COLO668 (cell line): ENCODE measurements around the gene C1orf185.
"Not testable (repeated sequence)": the region's sequence is repeated elsewhere in the genome, so short reads cannot be mapped to it uniquely, and the experiment has no call there.

Source experiments
- DNase-seq: peaks from one replicate; lab custom pipeline; 2025; ENCODE audit not compliant: unreplicated experiment; lab: John Stamatoyannopoulos, UW

C1orf185 gene

DNA sequence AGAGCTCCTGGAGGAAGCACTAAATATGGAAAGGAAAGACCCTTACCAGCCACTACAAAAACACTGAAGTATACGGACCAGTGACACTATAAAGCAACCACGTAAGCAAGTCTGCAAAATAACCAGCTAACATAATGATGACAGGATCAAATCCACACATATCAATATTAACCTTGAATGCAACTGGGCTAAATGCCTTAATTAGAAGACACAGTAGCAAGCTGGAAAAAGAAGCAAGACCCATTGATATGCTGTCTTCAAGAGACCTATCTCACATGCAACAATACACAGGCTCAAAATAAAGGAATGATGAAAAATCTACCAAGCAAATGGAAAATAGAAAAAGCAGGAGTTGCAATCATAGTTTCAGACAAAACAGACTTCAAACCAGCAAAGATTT lies 31.0 kb downstream of the C1orf185 start:
- no peak for DNase-seq

DNA sequence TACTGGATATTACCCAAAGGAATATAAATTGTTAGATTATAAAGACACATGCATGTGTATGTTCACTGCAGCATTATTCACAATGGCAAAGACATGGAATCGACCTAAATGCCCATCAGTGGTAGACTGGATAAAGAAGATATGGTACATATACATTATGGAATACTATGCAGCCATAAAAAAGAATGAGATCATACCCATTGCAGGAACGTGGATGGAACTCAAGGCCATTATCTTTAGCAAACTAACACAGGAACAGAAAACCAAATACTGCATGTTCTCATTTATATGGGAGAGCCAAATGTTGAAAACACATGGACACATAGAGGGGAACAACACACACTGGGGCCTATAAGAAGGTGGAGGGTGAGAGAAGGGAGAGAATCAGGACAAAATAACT lies 35.7 kb downstream of the C1orf185 start:
- not testable (repeated sequence) for DNase-seq

DNA sequence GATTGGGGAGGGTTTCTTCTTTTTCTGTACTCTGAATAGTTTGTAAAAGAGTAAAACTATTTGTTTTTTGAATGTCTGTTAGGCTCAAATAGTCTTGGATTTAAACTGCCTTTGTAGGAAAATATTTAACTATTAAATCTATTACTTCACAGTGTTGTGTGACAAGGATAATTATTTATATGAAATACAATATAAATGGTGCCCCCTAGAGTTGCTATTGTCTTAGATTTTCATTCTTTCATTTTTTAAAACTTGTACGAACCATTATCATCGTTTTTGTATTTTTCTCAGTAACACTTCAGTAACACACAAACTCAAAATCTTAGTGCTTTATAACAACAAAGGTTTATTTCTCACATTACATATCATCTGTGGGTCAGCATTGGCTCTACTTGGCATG lies 37.4 kb downstream of the C1orf185 start:
- no peak for DNase-seq

DNA sequence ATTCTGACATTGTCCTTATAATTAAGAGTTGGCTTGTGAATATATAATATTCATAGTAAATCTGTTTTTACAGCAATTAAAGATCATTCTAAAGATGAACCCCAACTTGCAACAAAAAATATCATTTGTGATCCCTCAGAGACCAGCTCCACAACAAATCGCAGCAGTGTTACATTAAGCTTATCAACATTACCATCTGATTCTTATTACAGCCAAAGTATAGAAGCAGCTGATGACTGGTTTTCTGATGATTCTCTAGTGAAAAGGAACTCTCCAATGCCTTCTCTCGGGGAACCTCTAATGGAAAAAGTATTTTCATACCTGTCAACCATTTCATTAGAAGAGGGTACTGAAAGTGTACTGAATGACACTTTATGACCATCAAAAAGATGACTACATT lies 45.4 kb downstream of the C1orf185 start:
- DNase-seq = no peak

DNA sequence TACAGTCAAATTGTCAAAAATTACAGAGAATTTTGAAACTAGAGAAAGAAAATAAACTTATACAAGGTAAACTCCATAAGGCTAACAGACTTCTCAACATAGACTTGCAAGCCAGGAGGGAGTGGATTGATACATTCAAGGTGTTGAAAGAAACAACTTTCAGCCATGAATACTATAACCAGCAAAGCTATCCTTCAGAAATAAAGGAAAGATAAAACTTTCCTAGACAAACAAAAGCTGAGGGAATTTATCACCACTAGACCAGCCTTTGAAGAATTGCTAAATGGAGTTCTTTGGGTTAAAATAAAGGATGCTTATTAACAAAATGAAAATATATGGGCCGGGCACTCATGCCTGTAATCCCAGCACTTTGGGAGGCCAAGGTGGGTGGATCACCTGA lies 52.7 kb downstream of the C1orf185 start:
- DNase-seq = no peak

DNA sequence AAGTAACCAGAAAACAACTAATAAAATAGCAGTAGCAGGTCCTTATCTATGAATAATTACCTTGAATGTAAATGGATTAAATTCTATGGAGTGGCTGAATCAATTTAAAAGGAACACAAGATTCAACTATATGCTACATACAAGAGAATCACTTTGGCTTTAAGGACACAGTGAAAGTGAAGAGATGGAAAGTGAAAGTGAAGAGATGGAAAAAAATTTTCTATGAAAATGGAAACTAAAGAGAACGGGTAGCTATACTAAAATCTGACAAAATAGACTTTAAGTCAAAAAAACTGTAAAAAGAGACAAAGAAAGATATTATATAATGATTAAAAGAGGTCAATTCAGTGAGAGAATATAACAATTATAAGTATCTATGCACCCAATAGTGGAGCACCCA lies 54.7 kb downstream of the C1orf185 start:
- DNase-seq = no peak

DNA sequence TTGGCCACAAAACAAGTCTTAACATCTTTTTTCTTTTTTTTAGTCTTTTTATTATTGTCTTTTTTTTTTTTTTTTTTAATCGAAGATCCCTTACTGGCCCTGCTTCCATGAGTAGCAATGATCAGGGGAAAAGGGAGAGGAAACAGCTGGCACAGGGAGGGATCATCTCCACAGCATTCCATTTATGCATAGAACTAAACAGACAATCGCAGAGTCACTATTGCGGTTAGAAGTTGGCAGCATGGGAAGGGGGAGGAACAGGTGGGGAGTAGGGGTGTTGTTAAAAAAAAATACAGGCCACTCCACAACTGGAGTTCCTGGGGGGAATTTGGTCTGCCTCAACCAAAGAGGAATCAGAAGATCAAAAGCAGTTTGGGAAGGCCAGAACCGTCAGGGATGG lies 55.4 kb downstream of the C1orf185 start:
- no peak for DNase-seq

DNA sequence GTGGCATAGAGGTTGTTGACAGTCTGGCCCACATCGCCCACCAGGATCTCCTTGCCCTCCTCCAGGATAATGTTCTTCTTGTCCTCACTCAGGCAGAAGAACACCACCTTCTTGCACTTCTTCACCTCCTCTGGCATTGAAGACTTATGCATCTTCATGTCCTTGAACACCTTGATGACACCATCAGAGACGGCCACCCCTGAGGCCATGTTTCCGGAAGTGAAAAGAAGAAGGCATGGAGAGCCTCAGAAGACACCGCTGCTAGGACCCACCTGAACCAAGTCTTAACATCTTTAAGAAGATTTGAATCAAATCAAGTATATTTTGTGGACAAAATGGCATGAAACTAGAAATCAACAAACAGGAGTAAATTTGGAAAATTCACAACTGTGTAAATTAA lies 56.2 kb downstream of the C1orf185 start:
- DNase-seq = no peak

DNA sequence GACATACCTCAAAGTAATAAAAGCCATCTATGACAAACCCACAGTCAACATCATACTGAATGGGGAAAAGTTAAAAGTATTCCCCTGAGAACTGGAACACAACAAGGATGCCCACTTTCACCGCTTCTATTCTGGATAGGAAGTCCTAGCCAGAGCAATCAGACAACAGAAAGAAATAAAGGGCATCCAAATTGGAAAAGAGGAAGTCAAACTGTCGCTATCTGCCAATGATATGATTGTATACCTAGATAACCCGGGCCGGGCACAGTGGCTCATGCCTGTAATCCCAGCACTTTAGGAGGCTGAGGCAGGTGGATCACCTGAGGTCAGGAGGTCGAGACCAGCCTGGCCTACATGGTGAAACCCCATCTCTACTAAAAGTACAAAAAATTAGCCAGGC lies 60.5 kb downstream of the C1orf185 start:
- DNase-seq = not testable (repeated sequence)

DNA sequence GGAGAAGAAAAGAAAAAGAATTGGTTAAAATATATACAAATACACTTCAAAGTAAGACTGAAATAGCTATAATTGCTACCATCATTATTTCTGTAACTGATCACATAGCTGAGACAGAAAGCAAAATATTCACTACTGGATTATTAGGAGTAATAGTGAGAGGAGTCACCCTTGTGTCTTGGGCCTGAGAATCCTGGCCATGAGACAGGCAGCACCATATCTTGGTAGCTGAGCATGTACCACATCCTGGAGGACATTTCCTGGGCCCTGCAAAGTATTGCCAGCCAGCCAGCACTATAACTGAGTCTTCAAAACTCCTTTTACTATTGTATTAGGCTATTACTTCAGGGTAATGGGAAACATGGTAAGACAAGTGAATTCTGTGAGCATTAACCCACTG lies 63.5 kb downstream of the C1orf185 start:
- no peak for DNase-seq

DNA sequence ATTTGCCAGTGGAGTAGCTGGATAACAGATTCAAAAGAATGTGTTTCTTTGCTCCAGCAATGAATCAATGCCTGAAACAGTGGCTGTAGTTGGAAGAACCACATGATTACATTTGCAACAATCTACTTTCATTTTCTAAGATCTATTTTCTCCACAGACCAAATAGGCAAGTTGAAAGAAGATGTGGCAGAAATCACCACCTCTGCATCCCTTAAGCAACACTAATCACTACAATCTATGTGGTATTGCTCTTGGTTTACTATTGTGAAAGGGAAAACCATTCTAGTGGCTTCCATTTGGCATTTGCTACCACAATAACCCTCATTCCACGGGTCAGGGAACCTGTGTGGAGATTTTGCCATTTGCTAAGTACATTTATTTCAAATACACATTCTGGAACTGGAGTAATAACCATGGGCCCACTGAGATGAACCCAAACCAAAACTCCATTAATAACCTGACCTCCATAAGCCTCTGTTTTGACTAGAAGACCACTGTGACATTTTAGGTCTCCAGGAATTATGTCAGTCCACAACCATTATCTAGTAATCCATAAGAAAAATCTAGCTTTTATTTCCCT lies 66.3 kb downstream of the C1orf185 start:
- no peak for DNase-seq

DNA sequence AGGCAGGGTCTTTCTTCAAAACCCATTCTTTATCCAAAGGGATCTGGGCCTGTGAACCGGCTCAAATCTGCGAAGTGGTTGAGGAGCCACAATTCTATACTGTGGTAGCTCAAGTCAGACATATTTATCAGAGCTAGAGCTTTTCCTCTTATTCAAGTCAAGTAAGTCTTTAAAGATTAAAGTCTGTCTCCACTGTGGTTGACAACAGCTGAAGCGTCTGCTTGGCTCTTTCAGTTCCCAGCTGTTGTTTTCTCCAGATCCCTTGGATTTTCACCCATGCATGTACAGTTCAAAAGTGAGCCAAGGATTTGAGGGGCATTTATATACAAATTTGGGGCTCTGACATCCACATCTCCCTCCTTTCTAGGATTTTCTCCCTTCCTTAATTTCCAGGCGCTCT lies 66.9 kb downstream of the C1orf185 start:
- DNase-seq = no peak

DNA sequence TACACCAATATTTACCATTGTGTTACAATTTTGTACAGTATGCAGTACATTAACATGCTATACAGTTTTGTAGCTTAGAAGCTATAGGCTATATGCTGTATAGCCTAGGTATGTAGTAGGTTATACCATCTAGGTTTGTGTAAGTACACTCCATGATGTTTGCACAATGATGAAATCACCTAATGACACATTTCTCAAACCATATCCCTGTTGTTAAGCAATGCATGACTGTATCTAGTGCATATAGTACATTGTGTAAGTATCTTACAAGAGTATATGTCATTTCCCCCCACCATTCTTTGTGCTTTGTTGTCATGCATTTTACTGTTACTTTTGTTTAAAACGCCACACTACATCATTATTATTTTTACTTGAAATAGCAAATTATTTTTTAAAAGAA lies 68.3 kb downstream of the C1orf185 start:
- no peak for DNase-seq

DNA sequence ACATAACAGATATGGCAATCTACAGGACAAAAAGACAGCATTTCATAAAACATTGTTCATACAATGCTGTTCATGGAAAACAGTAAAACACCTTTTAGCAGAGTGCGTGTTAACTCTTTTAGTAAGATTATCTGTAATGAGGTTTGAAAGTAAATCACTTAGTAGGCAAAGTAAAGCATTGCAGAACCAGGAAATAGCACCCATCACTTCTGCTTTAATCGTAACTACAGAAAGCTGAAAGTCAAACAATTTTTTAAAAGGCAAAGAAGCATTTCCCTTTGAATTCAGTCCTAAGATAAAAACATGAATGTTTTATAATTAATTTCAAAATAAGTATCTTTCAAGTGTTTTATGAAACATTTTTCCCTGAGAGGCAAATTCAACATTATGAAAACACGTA lies 70.8 kb downstream of the C1orf185 start:
- no peak for DNase-seq

DNA sequence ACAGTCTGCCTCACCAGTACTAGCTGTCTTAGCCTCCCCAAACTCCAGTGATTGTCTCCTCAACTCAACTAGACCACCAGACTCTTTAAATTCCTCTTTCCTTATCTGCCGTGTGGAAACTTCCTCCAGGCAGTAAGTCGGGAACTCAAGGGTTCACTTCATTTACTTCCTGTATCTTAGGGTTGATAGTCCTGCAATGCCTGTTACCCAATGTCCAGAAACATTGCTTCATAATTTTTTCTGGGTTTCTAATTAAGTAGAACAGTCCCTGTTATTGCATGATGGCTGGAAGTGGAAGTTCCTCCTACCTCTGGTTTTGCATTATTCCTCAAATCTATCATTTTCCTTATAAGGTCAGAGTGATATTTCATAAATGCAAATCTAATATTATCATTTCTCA lies 73.2 kb downstream of the C1orf185 start:
- no peak for DNase-seq

DNA sequence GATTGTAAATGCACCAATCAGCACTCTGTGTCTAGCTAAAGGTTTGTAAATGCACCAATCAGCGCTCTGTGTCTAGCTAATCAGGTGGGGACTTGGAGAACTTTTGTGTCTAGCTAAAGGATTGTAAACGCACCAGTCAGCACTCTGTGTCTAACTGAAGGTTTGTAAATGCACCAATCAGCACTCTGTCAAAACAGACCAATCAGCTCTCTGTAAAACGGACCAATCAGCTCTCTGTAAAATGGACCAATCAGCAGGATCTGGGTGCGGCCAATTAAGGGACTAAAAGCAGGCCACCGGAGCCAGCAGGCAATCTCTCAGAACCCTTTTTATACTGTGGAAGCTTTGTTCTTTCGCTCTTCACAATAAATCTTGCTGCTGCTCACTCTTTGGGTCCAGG lies 76.0 kb downstream of the C1orf185 start:
- not testable (repeated sequence) for DNase-seq

DNA sequence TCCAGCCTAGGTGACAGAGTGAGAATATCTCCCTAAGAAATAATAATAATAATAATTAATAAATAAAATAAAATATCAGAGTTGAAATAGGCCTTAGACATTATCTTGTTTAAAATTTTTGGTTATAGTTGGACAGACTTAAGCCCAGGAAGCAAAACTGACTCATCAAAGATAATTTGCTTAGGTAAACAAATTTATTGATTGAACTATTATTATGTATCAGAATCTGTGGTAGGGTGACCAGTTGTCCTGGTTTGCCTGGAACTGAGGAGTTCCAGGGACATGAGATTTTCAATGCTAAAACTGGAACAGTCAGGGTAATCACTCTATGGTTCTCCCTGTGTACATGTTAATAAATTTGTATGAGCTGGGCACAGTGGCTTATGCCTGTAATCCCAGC lies 86.2 kb downstream of the C1orf185 start:
- DNase-seq = no peak

DNA sequence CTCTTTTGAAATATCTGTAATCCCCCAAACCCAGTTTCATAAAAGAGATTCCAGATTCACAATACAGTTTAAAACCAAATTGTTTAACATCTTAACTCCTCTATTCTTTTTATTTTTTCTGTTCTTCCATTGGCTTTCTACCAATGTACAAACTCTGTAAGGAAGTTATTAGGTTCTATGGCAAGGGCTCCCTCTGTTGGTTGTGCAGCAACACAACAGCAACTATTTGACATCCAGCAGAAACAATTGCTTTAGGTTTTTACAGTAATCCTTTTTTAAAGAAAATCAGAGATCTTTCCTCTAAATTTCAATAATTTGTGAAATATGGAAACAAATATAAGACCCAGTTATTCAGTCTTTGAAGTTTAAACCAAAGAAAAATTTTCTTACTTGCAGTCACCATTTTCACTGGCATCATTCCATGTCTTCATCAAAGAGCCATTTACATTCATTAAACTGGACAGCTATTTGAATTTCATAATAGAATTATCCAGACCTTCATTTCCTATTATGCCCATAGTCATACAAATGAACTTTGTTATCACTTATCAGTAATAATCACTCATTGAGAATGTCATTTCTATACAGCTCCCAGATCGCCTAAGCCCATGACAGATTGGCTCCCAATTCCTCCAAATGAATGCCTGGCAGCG lies 87.5 kb downstream of the C1orf185 start:
- peak; percentile 73 for DNase-seq

DNA sequence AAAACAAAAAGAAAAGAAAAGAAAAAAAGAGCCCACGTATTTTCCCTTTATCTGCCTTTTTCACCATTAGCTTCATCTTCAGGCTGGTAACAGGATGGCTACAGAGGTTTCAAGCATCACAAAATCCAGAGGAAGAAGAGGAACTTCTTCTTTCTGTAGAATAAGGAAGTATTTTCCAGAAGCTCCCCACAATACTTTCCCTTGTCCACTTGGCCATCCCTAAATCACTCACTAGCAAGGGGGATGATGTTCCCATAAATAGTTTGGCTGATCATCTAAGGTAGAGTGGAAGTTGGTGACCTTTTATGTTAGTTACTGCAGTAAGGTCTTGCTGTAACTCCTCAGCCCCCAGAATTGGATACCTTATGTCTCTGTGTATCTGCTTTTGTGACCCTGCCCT lies 88.9 kb downstream of the C1orf185 start:
- DNase-seq = no peak

DNA sequence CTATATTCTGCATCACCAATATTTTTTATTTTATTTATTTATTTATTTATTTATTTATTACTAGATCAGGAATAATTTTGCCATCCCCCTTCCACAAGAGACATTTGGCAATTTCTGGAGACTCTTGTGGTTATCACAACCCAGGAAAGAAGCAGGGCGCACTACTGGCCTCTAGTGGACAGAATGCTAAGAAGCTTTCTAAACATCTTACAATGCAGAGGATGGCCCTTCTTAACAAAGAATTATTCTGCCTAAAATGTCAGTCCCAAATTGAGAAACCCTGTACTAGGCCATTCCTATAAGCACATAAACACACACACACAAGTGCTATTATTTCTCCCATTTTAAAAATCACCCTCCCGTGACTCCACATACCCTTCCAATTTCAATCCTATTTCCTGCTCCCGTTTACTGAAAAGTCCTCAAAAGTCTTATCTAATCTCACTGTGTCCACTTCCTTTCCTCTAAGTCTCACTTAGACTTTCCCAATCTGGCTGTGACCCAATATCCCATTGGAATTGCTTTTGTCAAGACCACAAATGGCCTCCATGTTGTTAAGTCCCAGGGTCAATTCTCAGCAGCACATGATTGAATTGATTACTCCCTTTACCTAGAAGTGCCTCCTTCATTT lies 90.3 kb downstream of the C1orf185 start:
- peak; percentile 83 for DNase-seq

DNA sequence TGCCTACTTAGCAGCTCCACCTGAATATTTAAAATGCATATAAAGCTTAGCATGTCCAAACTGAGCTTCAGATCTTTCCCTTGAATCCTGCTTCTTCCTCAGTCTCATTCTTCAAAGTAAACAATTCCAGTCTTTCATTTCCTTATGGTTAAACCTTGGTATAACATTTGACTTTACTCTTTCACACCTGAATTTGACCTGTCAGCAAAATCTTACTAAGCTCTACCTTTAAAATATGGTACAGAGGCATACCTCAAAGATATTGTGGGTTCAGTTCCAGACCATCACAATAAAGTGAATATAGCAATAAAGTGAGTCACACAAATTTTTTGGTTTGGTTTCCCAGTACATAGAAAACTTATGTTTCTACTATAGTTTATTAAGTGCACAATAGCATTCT lies 91.5 kb downstream of the C1orf185 start:
- no peak for DNase-seq
